Left ventricle myocardium superior (tissue), 1 donor: ENCODE measurements around the gene PLA2G2F. TPM values are rescaled to one million over a fixed set of nuclear protein-coding genes. Genes with fewer than 3 reads are reported as not detected.

ENCODE experiments used
- ATAC-seq: fragments of 200-7000 bp; cut with Tn5 transposase; one replicate; pipeline ENCODE4 v1.9.1; 2020; ENCODE audit warnings: mild to moderate bottlenecking, moderate library complexity
- DNase-seq: peaks from one replicate; pipeline ENCODE4 v3.0.0-alpha.2; 2020
- intact Hi-C: fragments of 100-400 bp; cut with micrococcal nuclease; formaldehyde crosslinking; loops from one replicate; pipeline ENCODE4 v1.11.0; 2022
- total RNA-seq: library from RNA; stranded (reverse); fragmentation: NEBNext Ultra II Directional; extraction: Animal tissue kit (Norgen Biotek cat#: 25700); gene quantifications from one replicate; pipeline ENCODE4 v1.2.1, GENCODE V29; 2021
- donor health status: DM: no; HTN: yes; CAD: no; lungs with severe emphysema.

The PLA2G2F gene
- total RNA-seq, 1 donor from 2014 or later: not detected

DNA sequence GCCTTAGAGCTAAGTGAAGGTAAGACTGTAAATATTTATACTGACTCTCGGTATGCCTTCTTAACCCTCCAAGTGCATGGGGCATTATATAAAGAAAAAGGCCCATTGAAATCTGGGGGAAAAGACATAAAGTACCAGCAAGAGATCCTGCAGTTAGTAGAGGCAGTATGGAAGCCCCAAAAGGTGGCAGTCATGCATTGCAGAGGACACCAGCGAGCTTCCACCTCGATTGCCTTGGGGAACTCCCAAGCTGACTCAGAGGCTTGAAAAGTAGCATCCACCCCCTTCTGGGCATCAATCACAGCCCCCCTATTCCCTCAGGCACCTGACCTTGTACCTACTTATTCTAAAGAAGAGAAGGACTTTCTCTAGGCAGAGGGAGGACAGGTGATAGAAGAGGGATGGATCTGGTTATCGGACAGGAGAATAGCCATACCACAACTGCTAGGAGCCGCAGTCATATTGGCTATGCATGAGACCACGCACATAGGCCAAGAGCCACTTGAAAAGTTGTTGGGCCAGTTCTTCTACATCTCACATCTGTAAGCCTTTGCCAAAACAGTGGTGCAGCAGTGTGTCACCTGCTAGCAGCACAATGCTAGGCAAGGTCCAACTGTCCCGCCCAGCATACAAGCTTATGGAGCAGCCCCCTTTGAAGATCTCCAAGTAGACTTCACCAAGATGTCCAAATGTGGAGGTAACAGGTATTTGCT, 19.4 kb downstream of the PLA2G2F start:
- intact Hi-C loops: loop anchor here (5.0 kb wide), 1 partner anchor 236 kb away; the partner anchor contains the start of gene PLA2G2E
- no peak for ATAC-seq
- DNase-seq: no peak

GRCh38 chr1:20160034-20160433, 20.9 kb downstream of the PLA2G2F start:
- no peak for DNase-seq
- ATAC-seq: no peak
- intact Hi-C loops: no loop called here

- ATAC-seq (peak; percentile 76), DNase-seq (peak; percentile 54)
- intact Hi-C loops: no loop called here
These were observed 25.6 kb downstream of the PLA2G2F start for GRCh38 chr1:20164694-20165202.

DNA sequence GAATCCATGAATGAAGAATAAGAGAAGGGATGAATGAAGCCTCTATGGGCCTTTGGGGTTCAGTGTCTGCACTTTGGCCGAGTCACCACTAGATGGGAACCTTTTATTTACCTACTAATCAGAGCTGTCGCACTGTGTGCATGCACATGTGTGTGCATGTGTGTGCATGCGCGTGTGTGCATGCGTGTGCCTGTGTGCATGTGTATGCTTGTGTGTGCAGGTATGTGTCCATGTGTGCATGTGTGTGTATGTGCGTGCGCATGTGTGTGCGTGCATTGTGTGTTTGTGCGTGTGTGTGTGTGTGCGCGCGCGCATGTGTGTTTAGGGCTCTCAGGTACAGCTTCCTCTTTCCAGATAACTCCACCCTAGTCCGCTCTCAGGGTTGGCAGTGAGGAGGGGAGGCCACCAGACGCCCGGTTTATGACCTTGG, 26.4 kb downstream of the PLA2G2F start:
- intact Hi-C loops: no loop called here
- DNase-seq (no peak), ATAC-seq (peak; percentile 17)

- intact Hi-C loops: no loop called here
- DNase-seq (no peak), ATAC-seq (no peak)
These were observed 26.9 kb downstream of the PLA2G2F start for GRCh38 chr1:20166051-20166450.

- intact Hi-C loops: no loop called here
- no peak for ATAC-seq
These were observed 28.0 kb downstream of the PLA2G2F start for GRCh38 chr1:20167126-20167525.

GRCh38 chr1:20168564-20169491, 29.7 kb downstream of the PLA2G2F start:
- intact Hi-C loops: no loop called here
- DNase-seq (no peak), ATAC-seq (no peak)

More at GRCh38 chr1:20167126-20167525, 28.0 kb downstream of the PLA2G2F start:
- no peak for DNase-seq

GRCh38 chr1:20169932-20170331, 30.8 kb downstream of the PLA2G2F start:
- no peak for DNase-seq
- intact Hi-C loops: no loop called here
- no peak for ATAC-seq

GRCh38 chr1:20172033-20172590, 33.0 kb downstream of the PLA2G2F start:
- ATAC-seq (no peak), DNase-seq (no peak)
- intact Hi-C loops: no loop called here

DNA sequence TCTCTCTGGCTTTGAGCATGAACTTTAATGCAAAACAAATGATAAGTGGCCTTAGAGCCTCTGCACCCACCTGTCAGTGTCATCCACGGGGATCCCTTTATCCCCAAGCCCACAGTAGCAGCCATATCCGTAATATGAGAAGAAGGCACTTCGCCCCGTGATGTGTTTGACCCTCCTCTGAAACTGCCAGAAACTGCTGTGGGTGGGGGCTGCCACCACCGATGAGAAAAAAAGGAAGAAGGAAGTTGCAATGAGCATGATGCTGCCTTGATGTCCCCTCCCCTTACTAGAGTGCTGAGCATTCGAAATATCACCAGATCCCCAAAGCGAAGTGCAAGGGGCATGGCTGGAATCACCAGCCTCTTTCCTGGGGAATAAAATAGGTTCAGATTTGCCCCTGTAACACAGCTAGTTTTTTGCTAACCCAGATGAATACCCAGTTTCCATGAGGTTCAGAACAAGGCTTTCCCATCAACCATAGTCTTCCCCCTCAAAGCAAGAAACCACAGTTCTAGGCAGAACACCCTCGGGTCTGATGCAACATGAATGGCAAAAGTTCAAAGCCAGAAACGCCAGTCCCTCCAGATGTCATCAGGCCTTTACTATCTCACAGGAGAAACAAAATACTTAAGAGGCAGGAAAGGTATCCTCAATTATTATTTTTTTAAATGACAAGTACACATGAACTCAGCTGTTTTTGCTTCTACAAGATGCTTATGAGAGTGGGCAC, 36.0 kb downstream of the PLA2G2F start:
- DNase-seq: no peak
- intact Hi-C loops: no loop called here
- no peak for ATAC-seq

DNA sequence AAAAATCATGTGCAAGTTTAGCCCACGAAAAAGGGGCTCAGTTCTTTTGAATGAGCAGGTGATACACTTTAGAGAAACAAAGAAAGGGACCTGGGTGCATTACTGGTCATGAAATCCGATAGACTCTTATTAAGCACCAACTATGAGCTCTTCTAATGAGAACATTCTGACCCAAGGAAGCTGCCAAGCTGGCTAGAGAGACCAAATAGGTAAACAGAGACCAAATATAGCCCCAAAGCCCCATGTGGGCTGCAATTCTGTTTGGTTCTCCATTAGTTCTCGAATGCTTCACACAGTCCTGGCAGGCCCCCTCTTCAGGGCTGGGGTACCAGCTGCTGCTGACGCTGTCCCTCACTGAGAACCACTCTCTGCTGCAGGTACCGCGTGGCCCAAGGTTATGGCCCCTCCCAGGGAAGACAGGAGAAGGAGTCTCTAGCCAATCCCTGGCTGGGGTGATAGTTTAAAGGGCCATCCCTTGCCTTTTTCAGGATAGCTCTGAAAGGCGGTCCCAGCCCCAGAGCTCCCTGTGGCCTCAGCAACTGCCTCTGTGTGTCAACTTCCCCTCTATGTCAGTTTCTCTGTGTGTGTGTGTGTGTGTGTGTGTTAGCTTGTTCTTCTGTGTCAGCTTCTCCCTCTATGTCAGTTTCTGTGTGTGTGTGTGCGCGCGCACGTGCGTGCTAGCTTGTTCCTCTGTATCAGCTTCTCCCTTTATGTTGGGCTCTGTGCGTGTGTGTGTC, 39.7 kb downstream of the PLA2G2F start:
- peak; percentile 15 for ATAC-seq
- peak; percentile 36 for DNase-seq
- intact Hi-C loops: no loop called here

DNA sequence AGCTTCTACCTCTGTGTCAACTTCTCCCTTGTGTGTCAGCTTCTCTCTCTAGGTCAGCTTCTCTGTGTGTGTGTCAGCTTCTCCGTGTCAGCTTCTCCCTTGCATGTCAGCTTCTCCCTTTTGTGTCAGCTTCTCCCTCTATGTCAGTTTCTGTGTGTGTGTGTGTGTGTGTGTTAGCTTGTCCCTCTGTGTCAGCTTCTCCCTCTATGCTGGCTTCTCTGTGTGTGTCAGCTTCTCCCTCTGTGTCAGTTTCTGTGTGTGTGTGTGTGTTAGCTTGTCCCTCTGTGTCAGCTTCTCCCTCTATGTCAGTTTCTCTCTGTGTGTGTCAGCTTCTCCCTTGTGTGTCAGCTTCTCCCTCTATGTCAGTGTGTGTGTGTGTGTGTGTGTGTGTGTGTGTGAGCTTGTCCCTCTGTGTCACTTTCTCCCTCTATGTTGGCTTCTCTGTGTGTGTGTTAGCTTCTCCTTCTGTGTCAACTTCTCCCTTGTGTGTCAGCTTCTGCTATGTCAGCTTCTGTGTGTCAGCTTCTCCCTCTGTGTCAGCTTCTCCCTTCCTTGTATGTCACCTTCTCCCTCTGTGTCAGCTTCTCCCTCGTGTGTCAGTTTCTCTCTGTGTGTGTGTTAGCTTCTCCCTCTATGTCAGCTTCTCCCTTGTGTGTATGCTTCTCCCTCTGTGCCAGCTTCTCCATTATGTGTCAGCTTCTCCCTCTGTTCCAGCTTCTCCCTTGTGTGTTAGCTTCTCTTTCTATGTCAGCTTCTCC, 40.4 kb downstream of the PLA2G2F start:
- intact Hi-C loops: no loop called here
- DNase-seq (no peak), ATAC-seq (no peak)

- intact Hi-C loops: no loop called here
- DNase-seq: no peak
- ATAC-seq: no peak
These were observed 41.2 kb downstream of the PLA2G2F start for GRCh38 chr1:20180129-20180843.

DNA sequence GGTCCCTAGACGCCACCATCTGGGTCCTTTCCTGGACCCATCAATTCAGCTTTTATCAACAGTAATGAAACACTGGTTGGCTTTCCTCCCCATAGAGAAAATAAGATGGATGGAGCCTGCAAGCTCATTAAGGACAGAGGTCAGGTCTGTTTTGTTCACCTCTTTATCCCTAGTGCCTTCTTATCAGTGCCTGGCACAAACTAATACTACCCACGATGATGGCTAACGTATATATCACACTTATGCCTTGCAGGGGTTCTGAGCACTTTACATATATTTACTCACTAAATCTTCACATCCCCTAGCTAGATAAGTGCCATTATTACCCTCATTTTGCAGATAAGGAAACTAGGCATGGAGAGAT, 41.7 kb downstream of the PLA2G2F start:
- ATAC-seq (no peak), DNase-seq (no peak)
- intact Hi-C loops: no loop called here

DNA sequence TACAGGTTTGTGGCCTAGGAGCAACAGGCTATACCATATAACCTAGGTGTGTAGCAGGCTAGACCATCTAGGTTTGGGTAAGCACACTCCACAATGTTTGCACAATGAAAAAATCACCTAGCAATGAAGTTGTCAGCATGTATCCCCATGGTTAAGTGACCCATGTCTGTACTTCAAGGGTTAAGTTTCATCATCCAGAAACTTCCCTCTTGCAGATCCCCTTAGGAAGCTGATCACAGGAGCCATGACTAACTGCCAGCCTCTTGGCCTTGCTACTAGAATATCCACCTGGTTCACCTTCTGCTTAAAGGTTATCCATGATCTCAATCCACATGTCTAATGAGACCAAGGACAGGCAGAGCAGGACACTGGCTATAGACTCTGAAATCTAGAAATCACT, 43.3 kb downstream of the PLA2G2F start:
- ATAC-seq: no peak
- no peak for DNase-seq
- intact Hi-C loops: no loop called here

- ATAC-seq (no peak), DNase-seq (no peak)
- intact Hi-C loops: no loop called here
These were observed 43.9 kb downstream of the PLA2G2F start for GRCh38 chr1:20183035-20183434.

GRCh38 chr1:20183616-20184271, 44.6 kb downstream of the PLA2G2F start:
- peak; percentile 63 for ATAC-seq
- DNase-seq: no peak
- intact Hi-C loops: no loop called here
